B cell (primary cell): ENCODE results near the gene LAGE3. TPM values are rescaled to one million over a fixed set of nuclear protein-coding genes. Genes with fewer than 3 reads are reported as not detected.

Source experiments
- ATAC-seq: fragments of 200-7000 bp; cut with Tn5 transposase; one replicate; pipeline ENCODE4 v1.10.0; 2021; ENCODE audit warnings: low read depth, mild to moderate bottlenecking, moderate number of reproducible peaks, moderate library complexity
- CTCF ChIA-PET: fragments of 350-600 bp; sonication (Branson Sonifier 250); formaldehyde crosslinking; loops from one replicate; lab custom pipeline; 2021; ENCODE audit warnings: antibody characterized with exemption, inconsistent platforms; lab: Charles Lee
- POLR2A ChIA-PET: fragments of 350-600 bp; sonication (Branson Sonifier 250); formaldehyde crosslinking; loops from one replicate; lab custom pipeline; 2021; ENCODE audit warnings: antibody characterized with exemption; lab: Charles Lee
- DNase-seq: peaks from one replicate; pipeline ENCODE4 v3.0.0; 2013
- H2AFZ ChIP-seq: 2 replicates; pipeline ENCODE4 v1.6.1; 2012; ENCODE audit warnings: mild to moderate bottlenecking, low read depth, low read length; ENCODE audit not compliant: insufficient read depth, poor library complexity, severe bottlenecking
- H3K27ac ChIP-seq, 2 donors: 1 replicate in 1 of 2; 2 replicates in 1 of 2; pipeline ENCODE4 v1.5.1; 2012 to 2013; ENCODE audit warnings: low read length in 2 of 2, mild to moderate bottlenecking in 2 of 2, moderate library complexity in 1 of 2
- H3K27me3 ChIP-seq, 4 experiments: fragments of 200-600 bp in 1 of 4; sonication (generic) in 1 of 4; replicated peaks in 1 of 4; 1 replicate in 2 of 4; 2 replicates in 2 of 4; pipeline versions ENCODE4 v1.6.1 to v1.7.0; 2013 to 2016; ENCODE audit warnings: low read length in 3 of 4, mild to moderate bottlenecking in 2 of 4, mixed read lengths in 1 of 4, moderate library complexity in 1 of 4; ENCODE audit not compliant: insufficient read depth in 4 of 4, control insufficient read depth in 3 of 4; ENCODE audit errors: control extremely low read depth in 1 of 4
- H3K36me3 ChIP-seq, 2 experiments: replicated peaks in 1 of 2; 1 replicate in 1 of 2; 2 replicates in 1 of 2; pipeline versions ENCODE4 v1.6.1 to v1.7.1; 2013; ENCODE audit warnings: low read length in 1 of 2; ENCODE audit not compliant: insufficient read depth in 2 of 2, control insufficient read depth in 1 of 2; ENCODE audit errors: control extremely low read depth in 1 of 2, extremely low read depth in 1 of 2
- H3K4me1 ChIP-seq, 2 donors: fragments of 200-600 bp in 1 of 2; sonication (generic) in 1 of 2; 1 replicate in 1 of 2; 2 replicates in 1 of 2; pipeline versions ENCODE4 v1.5.1 to v1.6.1; 2013 to 2017; ENCODE audit warnings: low read length in 2 of 2; ENCODE audit not compliant: control insufficient read depth in 2 of 2, insufficient read depth in 2 of 2
- H3K4me2 ChIP-seq: replicated peaks from 2 replicates; pipeline ENCODE3; 2012; ENCODE audit warnings: mild to moderate bottlenecking, low read depth, low read length; ENCODE audit not compliant: poor library complexity, severe bottlenecking
- H3K4me3 ChIP-seq, 5 experiments: fragments of 200-600 bp in 1 of 5; sonication (generic) in 1 of 5; 1 replicate in 3 of 5; 2 replicates in 2 of 5; pipeline versions ENCODE4 v1.5.1 to v1.7.0; 2011 to 2016; ENCODE audit warnings: low read length in 4 of 5, mild to moderate bottlenecking in 4 of 5, low read depth in 2 of 5, control low read depth in 1 of 5, moderate library complexity in 1 of 5; ENCODE audit not compliant: insufficient read depth in 1 of 5; ENCODE audit errors: control extremely low read depth in 1 of 5, extremely low read depth in 1 of 5
- H3K79me2 ChIP-seq: fragments of 200-600 bp; sonication (generic); one replicate; pipeline ENCODE4 v1.6.0; 2016; ENCODE audit warnings: low read length; ENCODE audit not compliant: control insufficient read depth, insufficient read depth
- H3K9ac ChIP-seq: fragments of 200-600 bp; sonication (generic); 2 replicates; pipeline ENCODE4 v1.6.1; 2017; ENCODE audit warnings: mild to moderate bottlenecking, low read length, moderate library complexity
- H3K9me3 ChIP-seq, 3 donors: one replicate each; pipeline versions ENCODE4 v1.6.1 to v1.7.1; 2013; ENCODE audit warnings: low read length in 2 of 3; ENCODE audit not compliant: control insufficient read depth in 2 of 3, insufficient read depth in 1 of 3; ENCODE audit errors: control extremely low read depth in 1 of 3
- H4K20me1 ChIP-seq: 2 replicates; pipeline ENCODE4 v1.6.0; 2012; ENCODE audit warnings: mild to moderate bottlenecking, low read length; ENCODE audit not compliant: insufficient read depth, control insufficient read depth, poor library complexity, severe bottlenecking
- H3K27ac Mint-ChIP-seq: one replicate; pipeline ENCODE4 v1.8.0; 2021; ENCODE audit warnings: mixed read lengths
- H3K27me3 Mint-ChIP-seq: one replicate; pipeline ENCODE4 v1.8.0; 2021; ENCODE audit warnings: mixed read lengths
- H3K4me1 Mint-ChIP-seq: one replicate; pipeline ENCODE4 v1.8.0; 2021; ENCODE audit warnings: mixed read lengths
- H3K4me3 Mint-ChIP-seq: one replicate; pipeline ENCODE4 v1.8.0; 2021; ENCODE audit warnings: mixed read lengths
- H3K9me3 Mint-ChIP-seq: one replicate; pipeline ENCODE4 v1.8.0; 2022; ENCODE audit warnings: mixed read lengths; ENCODE audit not compliant: insufficient read depth
- CTCF ChIP-seq: fragments of 200-600 bp; IDR thresholded peaks from one replicate; pipeline ENCODE4 v1.8.0; 2022; ENCODE audit warnings: antibody characterized with exemption, mild to moderate bottlenecking
- EZH2 ChIP-seq: IDR thresholded peaks from 2 replicates; pipeline ENCODE4 v1.6.1; 2012; ENCODE audit warnings: borderline replicate concordance, low read depth, mild to moderate bottlenecking, moderate library complexity, low read length; ENCODE audit not compliant: insufficient read depth, poor library complexity, severe bottlenecking
- WGBS: methylation state at CpG from one replicate; pipeline ENCODE4 v1.1.5; 2013; ENCODE audit warnings: missing lambda C conversion rate; ENCODE audit not compliant: insufficient coverage; 5-methylcytosine and 5-hydroxymethylcytosine counted together
- intact Hi-C: fragments of 100-400 bp; cut with micrococcal nuclease; formaldehyde crosslinking; loops from one replicate; pipeline ENCODE4 v1.10.0; 2022
- polyA plus RNA-seq: library from polyadenylated mRNA; depleted of rRNA; stranded (reverse); fragments of >200 nt; gene quantifications from 2 replicates; pipeline ENCODE4 v1.2.3, GENCODE V29; 2012
- total RNA-seq, 2 donors: library from RNA; stranded (reverse); fragments of 120-200 nt in 1 of 2; gene quantifications; 1 replicate in 1 of 2; 2 replicates in 1 of 2; pipeline versions ENCODE4 v1.2.3 to v1.2.4, GENCODE V29; 2013 to 2022

Gene LAGE3
- total and polyA plus RNA-seq, 2 donors (not counting 1 experiment from before 2014, with no cell fraction given): 17.0 to 19.9 TPM

- POLR2A ChIA-PET: no interaction called here
- no peaks in the 10 kb centered on the region for H3K79me2 ChIP-seq
- H3K4me2 ChIP-seq: no peak overlapping the region
- no peak overlapping the region for H3K27ac ChIP-seq
- H3K9ac ChIP-seq: no peak overlapping the region
- DNase-seq (no peak), ATAC-seq (no peak)
- no peaks in the 10 kb centered on the region for H4K20me1 ChIP-seq
- H3K27me3 ChIP-seq: no peaks in the 10 kb centered on the region
- Mint-ChIP-seq H3K4me1 (no peaks in the 10 kb centered on the region), H3K4me3 (no peak overlapping the region), H3K9me3 (no peaks in the 10 kb centered on the region), H3K27me3 (no peaks in the 10 kb centered on the region), H3K27ac (no peak overlapping the region)
- H3K36me3 ChIP-seq: peaks cover 0 to 35% of the 10 kb centered on the region in 2 experiments
- no peak overlapping the region for H2AFZ ChIP-seq
- no peak overlapping the region for H3K4me3 ChIP-seq
- H3K4me1 ChIP-seq: no peaks in the 10 kb centered on the region
- 98% methylated on average over 6 of the region's 9 CpGs for WGBS
- H3K9me3 ChIP-seq: no peaks in the 10 kb centered on the region
- CTCF ChIA-PET: no interaction called here
- TF ChIP-seq EZH2: no peak
- intact Hi-C loops: no loop called here
Observed at GRCh38 chrX:154469114-154469513, 10.0 kb downstream of the LAGE3 start.

- H3K27me3 ChIP-seq: no peaks in the 10 kb centered on the region
- no peak overlapping the region for H3K4me2 ChIP-seq
- H3K4me3 ChIP-seq: no peak overlapping the region
- ATAC-seq (no peak), DNase-seq (no peak)
- Mint-ChIP-seq H3K4me1 (no peaks in the 10 kb centered on the region), H3K27ac (no peak overlapping the region), H3K4me3 (no peak overlapping the region), H3K9me3 (no peaks in the 10 kb centered on the region), H3K27me3 (no peaks in the 10 kb centered on the region)
- ChIA-PET POLR2A (no interaction called here), CTCF (no interaction called here)
- no peaks in the 10 kb centered on the region for H3K9me3 ChIP-seq
- TF ChIP-seq CTCF (no peak), EZH2 (no peak)
- peaks cover 0 to 35% of the 10 kb centered on the region in 2 experiments for H3K36me3 ChIP-seq
- H3K27ac ChIP-seq: no peak overlapping the region
- H3K4me1 ChIP-seq: no peaks in the 10 kb centered on the region
- no peak overlapping the region for H3K9ac ChIP-seq
- intact Hi-C loops: no loop called here
- no peaks in the 10 kb centered on the region for H3K79me2 ChIP-seq
- H4K20me1 ChIP-seq: no peaks in the 10 kb centered on the region
- WGBS: 98% methylated on average over 19 of the region's 23 CpGs
- H2AFZ ChIP-seq: no peak overlapping the region
Observed at GRCh38 chrX:154468217-154468616, 10.9 kb downstream of the LAGE3 start.
